ENCODE data around the gene COL7A1. TPM values are rescaled to one million over a fixed set of nuclear protein-coding genes. Genes with fewer than 3 reads are reported as not detected.

Gene COL7A1
- total RNA-seq, 2 experiments from 2014 or later: 1.6 to 2.2 TPM

DNA sequence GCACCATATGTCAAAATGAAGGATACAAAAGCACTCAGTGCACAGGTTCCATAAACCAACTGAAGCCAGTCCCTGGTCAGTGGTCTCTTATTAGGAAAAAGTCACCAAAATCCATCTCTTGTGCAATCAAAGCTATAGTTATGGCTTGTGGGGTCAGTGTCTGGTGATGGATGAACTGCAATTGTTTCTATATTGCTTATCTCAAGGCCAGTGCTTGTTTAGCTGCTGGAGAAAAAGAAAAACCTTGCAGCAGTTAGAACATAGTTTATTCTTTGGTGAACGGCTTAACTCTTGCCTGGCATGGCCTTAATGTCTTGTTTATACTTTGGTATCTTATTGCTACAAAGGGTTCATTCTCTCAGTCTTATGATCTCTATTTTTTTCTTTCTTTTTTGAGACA lies 17.2 kb upstream of the COL7A1 start:
- Mint-ChIP-seq H3K36me3 (ENCODE audit: low read depth) (peaks cover 25% of the 10 kb centered on the region), H3K4me3 (no peak overlapping the region), H3K9me3 (peaks cover 3% of the 10 kb centered on the region), H3K27ac (peak overlapping the region; percentile 66), H3K27me3 (no peaks in the 10 kb centered on the region), H3K4me1 (ENCODE audit: low read depth) (peaks cover 25% of the 10 kb centered on the region)
- TF ChIP-seq, protein P1, sequence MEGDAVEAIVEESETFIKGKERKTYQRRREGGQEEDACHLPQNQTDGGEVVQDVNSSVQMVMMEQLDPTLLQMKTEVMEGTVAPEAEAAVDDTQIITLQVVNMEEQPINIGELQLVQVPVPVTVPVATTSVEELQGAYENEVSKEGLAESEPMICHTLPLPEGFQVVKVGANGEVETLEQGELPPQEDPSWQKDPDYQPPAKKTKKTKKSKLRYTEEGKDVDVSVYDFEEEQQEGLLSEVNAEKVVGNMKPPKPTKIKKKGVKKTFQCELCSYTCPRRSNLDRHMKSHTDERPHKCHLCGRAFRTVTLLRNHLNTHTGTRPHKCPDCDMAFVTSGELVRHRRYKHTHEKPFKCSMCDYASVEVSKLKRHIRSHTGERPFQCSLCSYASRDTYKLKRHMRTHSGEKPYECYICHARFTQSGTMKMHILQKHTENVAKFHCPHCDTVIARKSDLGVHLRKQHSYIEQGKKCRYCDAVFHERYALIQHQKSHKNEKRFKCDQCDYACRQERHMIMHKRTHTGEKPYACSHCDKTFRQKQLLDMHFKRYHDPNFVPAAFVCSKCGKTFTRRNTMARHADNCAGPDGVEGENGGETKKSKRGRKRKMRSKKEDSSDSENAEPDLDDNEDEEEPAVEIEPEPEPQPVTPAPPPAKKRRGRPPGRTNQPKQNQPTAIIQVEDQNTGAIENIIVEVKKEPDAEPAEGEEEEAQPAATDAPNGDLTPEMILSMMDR (IDR thresholded peaks at IDR 0.05): no peak
- ATAC-seq (no peak), DNase-seq (no peak)
- CTCF ChIA-PET: interaction anchor here (1.3 to 2.9 kb wide), 3 partner anchors 10 to 44 kb away, joined by 3 to 13 read pairs (median 5); partner anchors contain the start of genes SLC26A6 and TMEM89
- intact Hi-C loops (cut with micrococcal nuclease): no loop called here
- POLR2A ChIA-PET: interaction anchor here (0.6 to 1.4 kb wide), 4 partner anchors 10 to 62 kb away, joined by 3 to 5 read pairs (median 3); no protein-coding TSS in a partner anchor

DNA sequence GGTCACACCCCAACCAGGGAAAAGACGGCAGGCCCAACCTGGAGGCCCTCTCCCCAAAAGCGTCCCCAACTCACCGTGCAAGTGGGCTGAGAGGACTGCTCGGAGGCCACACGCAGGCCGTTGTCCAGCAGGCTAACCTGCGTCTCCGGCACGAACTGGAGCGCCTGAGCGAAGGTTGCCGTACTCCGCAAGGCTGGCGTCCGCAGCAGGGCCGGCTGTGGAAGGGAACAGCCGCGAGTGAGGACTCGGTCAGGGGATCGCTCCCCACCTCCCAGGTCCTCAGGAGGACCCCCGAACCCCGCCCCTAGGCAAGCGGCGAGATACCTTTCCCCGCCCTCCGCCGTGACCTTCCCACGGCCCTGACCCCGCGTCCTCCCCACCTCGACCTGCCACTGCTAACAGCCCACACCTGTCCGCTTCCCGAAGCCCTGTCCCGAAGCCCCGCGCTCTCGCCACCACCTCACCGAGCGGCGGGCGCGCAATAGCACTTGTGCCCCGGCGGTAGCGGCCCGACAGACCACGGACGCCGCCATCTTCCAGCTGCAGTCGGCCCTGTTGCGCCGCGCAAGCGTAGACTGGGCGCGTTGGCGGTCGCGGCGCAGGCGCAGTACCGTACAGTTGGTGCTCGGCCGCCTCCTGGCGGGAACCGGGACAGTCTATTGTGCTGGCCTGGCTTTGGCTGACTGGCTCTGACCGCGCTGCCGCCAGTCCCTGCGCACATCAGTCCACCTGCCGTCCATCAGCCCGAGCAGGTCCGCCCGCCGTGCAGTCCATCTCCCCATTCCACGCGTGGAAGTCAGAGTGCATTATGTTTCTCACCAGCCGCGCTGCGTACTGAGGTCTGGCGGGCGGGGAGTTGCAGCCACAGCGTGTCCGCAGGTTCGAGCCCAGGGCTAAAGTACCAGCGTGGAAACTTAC lies 14.2 kb upstream of the COL7A1 start, which contains the start of gene UQCRC1:
TSS of gene UQCRC1 (minus strand) at position 559 of the 918 bp plus-strand sequence. CDS start at position 533, 26 bp downstream.
- POLR2A ChIA-PET: interaction anchor here (0.6 to 2.3 kb wide), 4 partner anchors 12 to 79 kb away, joined by 3 to 9 read pairs (median 4); partner anchors contain the start of gene SLC26A6
- intact Hi-C loops (cut with micrococcal nuclease): no loop called here
- Mint-ChIP-seq H3K27ac (peak within 1 kb of the TSS; percentile 94), H3K9me3 (no peaks in the 10 kb centered on the region), H3K4me1 (ENCODE audit: low read depth) (peaks cover 21% of the 10 kb centered on the region), H3K36me3 (ENCODE audit: low read depth) (peaks cover 32% of the 10 kb centered on the region), H3K27me3 (no peaks in the 10 kb centered on the region), H3K4me3 (peak within 1 kb of the TSS; percentile 89)
- peak; percentile 94 for DNase-seq
- CTCF ChIA-PET: interaction anchor here (1.0 to 1.3 kb wide), 4 partner anchors 14 to 173 kb away, joined by 3 to 5 read pairs (median 4); partner anchors contain the start of gene SLC26A6
- TF ChIP-seq, protein P1 (IDR thresholded peaks at IDR 0.05): peak; percentile 94
- peak; percentile 98 for ATAC-seq

DNA sequence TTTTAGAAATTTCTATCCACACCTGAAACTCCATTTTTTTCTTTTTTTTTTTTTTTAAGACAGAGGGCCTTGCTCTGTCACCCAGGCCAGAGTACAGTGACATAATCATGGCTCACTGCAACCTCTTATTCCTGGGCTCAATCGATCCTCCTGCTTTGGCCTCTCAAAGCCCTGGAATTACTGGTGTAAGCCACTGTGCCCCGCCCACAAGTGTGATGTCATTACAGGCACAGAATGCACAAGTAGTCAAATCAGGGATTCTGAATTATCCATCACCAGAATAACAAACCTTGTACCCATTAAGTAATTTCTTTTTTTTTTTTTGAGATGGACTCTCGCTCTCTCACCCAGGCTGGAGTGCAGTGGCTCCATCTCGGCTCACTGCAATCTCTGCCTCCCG lies 12.4 kb upstream of the COL7A1 start:
- TF ChIP-seq, protein P1 (IDR thresholded peaks at IDR 0.05): no peak
- H3K27ac Mint-ChIP-seq: no peak overlapping the region
- intact Hi-C loops (cut with micrococcal nuclease): no loop called here
- no peaks in the 10 kb centered on the region for H3K27me3 Mint-ChIP-seq
- ATAC-seq: no peak
- H3K36me3 Mint-ChIP-seq (ENCODE audit: low read depth): peaks cover 42% of the 10 kb centered on the region
- H3K4me3 Mint-ChIP-seq: no peak overlapping the region
- H3K9me3 Mint-ChIP-seq: no peaks in the 10 kb centered on the region
- H3K4me1 Mint-ChIP-seq (ENCODE audit: low read depth): peaks cover 13% of the 10 kb centered on the region
- POLR2A ChIA-PET: no interaction called here
- peak; percentile 52 for DNase-seq
- CTCF ChIA-PET: interaction anchor here (0.8 to 1.0 kb wide), 2 partner anchors 28 to 58 kb away, joined by 3 to 4 read pairs; partner anchors contain the start of gene SLC26A6

DNA sequence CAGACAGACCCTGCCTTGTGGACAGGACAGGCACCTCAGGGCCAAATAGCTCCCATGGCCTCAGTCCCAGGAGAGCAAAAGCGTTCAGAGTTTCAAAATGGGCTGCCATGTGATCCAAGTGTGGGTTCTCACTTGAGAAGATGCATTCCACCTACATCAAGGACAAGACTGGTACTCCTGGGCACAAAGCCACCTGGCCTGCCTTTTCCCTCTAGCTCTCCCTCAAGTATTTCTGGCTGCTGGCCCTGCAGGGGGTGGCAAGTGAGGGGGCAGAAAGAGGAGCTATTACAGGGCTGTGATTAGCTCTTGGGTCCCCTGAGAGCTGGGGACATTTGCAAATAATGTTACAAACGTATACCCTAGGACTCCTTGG lies 6.5 kb upstream of the COL7A1 start:
- no peak overlapping the region for H3K27ac Mint-ChIP-seq
- CTCF ChIA-PET: no interaction called here
- POLR2A ChIA-PET: interaction anchor here (1.1 to 1.2 kb wide), 2 partner anchors 42 to 145 kb away, joined by 3 to 4 read pairs; no protein-coding TSS in a partner anchor
- H3K27me3 Mint-ChIP-seq: no peaks in the 10 kb centered on the region
- no peak for ATAC-seq
- peaks cover 44% of the 10 kb centered on the region for H3K36me3 Mint-ChIP-seq (ENCODE audit: low read depth)
- H3K4me3 Mint-ChIP-seq: no peak overlapping the region
- no peak for DNase-seq
- no peaks in the 10 kb centered on the region for H3K9me3 Mint-ChIP-seq
- peaks cover under 1% of the 10 kb centered on the region for H3K4me1 Mint-ChIP-seq (ENCODE audit: low read depth)
- TF ChIP-seq, protein P1 (IDR thresholded peaks at IDR 0.05): no peak
- intact Hi-C loops (cut with micrococcal nuclease): no loop called here
